ENCODE results near the gene MAGOH. TPM values are rescaled to one million over a fixed set of nuclear protein-coding genes. Genes with fewer than 3 reads are reported as not detected.

Gene MAGOH
- polyA plus RNA-seq, 4 donors: 80.5 to 97.3 (median 90.7) TPM

GRCh38 chr1:53271446-53272090 is 33.2 kb upstream of the MAGOH start:
- no peak for DNase-seq (ENCODE audit: low read depth in 4 of 4, low spot score in 3 of 4)

- DNase-seq (ENCODE audit: low read depth in 4 of 4, low spot score in 3 of 4): no peak
Measured at GRCh38 chr1:53270873-53271272, 32.6 kb upstream of the MAGOH start.

- no peak for DNase-seq (ENCODE audit: low read depth in 4 of 4, low spot score in 3 of 4)
Measured at GRCh38 chr1:53270107-53270506, 31.8 kb upstream of the MAGOH start.

GRCh38 chr1:53267761-53268160 is 29.4 kb upstream of the MAGOH start:
- DNase-seq (ENCODE audit: low read depth in 4 of 4, low spot score in 3 of 4): no peak

GRCh38 chr1:53266038-53266437 is 27.7 kb upstream of the MAGOH start:
- DNase-seq (ENCODE audit: low read depth in 4 of 4, low spot score in 3 of 4): no peak

GRCh38 chr1:53265581-53265980 is 27.3 kb upstream of the MAGOH start:
- DNase-seq (ENCODE audit: low read depth in 4 of 4, low spot score in 3 of 4): no peak

GRCh38 chr1:53264048-53264447 is 25.7 kb upstream of the MAGOH start:
- no peak for DNase-seq (ENCODE audit: low read depth in 4 of 4, low spot score in 3 of 4)

GRCh38 chr1:53262000-53262399 is 23.7 kb upstream of the MAGOH start:
- DNase-seq (ENCODE audit: low read depth in 4 of 4, low spot score in 3 of 4): no peak

GRCh38 chr1:53260631-53261247 is 22.4 kb upstream of the MAGOH start:
- DNase-seq (ENCODE audit: low read depth in 4 of 4, low spot score in 3 of 4): no peak

- no peak for DNase-seq (ENCODE audit: low read depth in 4 of 4, low spot score in 3 of 4)
Measured at GRCh38 chr1:53259932-53260331, 21.6 kb upstream of the MAGOH start.

- no peak for DNase-seq (ENCODE audit: low read depth in 4 of 4, low spot score in 3 of 4)
Measured at GRCh38 chr1:53258216-53258615, 19.9 kb upstream of the MAGOH start.

GRCh38 chr1:53257454-53258081 is 19.2 kb upstream of the MAGOH start:
- no peak for DNase-seq (ENCODE audit: low read depth in 4 of 4, low spot score in 3 of 4)

- no peak for DNase-seq (ENCODE audit: low read depth in 4 of 4, low spot score in 3 of 4)
Measured at GRCh38 chr1:53256511-53257453, 18.5 kb upstream of the MAGOH start.

GRCh38 chr1:53255031-53255430 is 16.7 kb upstream of the MAGOH start:
- DNase-seq (ENCODE audit: low read depth in 4 of 4, low spot score in 3 of 4): no peak

GRCh38 chr1:53254011-53254640 is 15.8 kb upstream of the MAGOH start:
- DNase-seq (ENCODE audit: low read depth in 4 of 4, low spot score in 3 of 4): no peak

GRCh38 chr1:53250325-53250724 is 12.0 kb upstream of the MAGOH start:
- no peak for DNase-seq (ENCODE audit: low read depth in 4 of 4, low spot score in 3 of 4)

GRCh38 chr1:53249706-53250105 is 11.4 kb upstream of the MAGOH start:
- no peak for DNase-seq (ENCODE audit: low read depth in 4 of 4, low spot score in 3 of 4)

- no peak for DNase-seq (ENCODE audit: low read depth in 4 of 4, low spot score in 3 of 4)
Measured at GRCh38 chr1:53246261-53247134, 8.2 kb upstream of the MAGOH start.

GRCh38 chr1:53244141-53244540 is 5.8 kb upstream of the MAGOH start:
- no peak for DNase-seq (ENCODE audit: low read depth in 4 of 4, low spot score in 3 of 4)

- DNase-seq (ENCODE audit: low read depth in 4 of 4, low spot score in 3 of 4): no peak
Measured at GRCh38 chr1:53242381-53242780, 4.1 kb upstream of the MAGOH start.

All from right renal pelvis (tissue), 4 donors.